Cardiac atrium fibroblast (primary cell): ENCODE measurements around the gene AGPAT4. TPM values are rescaled to one million over a fixed set of nuclear protein-coding genes. Genes with fewer than 3 reads are reported as not detected.

Source experiments
- total RNA-seq: library from RNA; depleted of rRNA; stranded (reverse); fragments of >200 nt; gene quantifications from 2 replicates; pipeline ENCODE4 v1.2.3, GENCODE V29; 2015

Gene AGPAT4
- total RNA-seq: 2.3 and 2.6 TPM in 2 replicates

GRCh38 chr6:161273752-161274487 is at the start of gene AGPAT4:
TSS of gene AGPAT4 (minus strand) at chr6:161274061. CDS start at chr6:161232213, 41,848 bp downstream.

